ENCODE measurements around the gene DLAT. TPM values are rescaled to one million over a fixed set of nuclear protein-coding genes. Genes with fewer than 3 reads are reported as not detected.

The DLAT gene
- total RNA-seq, 4 donors from 2014 or later, result 18.1 to 32.1 (median 23.8) TPM

DNA sequence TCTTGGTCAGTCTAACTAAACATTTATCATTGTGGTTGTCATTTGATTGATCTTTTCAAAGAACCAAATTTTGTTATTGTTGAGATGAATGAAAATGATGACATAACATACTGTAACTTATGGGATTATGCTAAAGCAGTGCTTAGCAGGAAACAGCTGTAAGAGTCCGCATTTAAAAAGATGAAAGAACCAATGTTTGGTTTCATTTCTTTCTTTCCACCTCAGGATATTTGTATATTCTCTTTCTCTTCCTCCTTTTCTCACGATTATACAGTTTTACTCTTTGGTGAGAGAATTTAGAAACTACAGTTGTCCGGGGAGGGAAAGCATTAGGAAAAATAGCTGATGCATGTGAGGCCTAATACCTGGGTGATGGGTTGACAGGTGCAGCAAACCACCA lies 25.5 kb downstream of the DLAT start:
- intact Hi-C loops (cut with DNase I; ENCODE audit: low total_unique reads), result no loop called here
- H3K4me3 ChIP-seq (ENCODE audit: low read depth, poor library complexity, severe bottlenecking), result no peak overlapping the region
- TF ChIP-seq, protein P1, sequence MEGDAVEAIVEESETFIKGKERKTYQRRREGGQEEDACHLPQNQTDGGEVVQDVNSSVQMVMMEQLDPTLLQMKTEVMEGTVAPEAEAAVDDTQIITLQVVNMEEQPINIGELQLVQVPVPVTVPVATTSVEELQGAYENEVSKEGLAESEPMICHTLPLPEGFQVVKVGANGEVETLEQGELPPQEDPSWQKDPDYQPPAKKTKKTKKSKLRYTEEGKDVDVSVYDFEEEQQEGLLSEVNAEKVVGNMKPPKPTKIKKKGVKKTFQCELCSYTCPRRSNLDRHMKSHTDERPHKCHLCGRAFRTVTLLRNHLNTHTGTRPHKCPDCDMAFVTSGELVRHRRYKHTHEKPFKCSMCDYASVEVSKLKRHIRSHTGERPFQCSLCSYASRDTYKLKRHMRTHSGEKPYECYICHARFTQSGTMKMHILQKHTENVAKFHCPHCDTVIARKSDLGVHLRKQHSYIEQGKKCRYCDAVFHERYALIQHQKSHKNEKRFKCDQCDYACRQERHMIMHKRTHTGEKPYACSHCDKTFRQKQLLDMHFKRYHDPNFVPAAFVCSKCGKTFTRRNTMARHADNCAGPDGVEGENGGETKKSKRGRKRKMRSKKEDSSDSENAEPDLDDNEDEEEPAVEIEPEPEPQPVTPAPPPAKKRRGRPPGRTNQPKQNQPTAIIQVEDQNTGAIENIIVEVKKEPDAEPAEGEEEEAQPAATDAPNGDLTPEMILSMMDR (IDR thresholded peaks at IDR 0.05), result no peak
- TF ChIP-seq POLR2A (IDR thresholded peaks at IDR 0.05), result no peak
- WGBS, 2 donors, result 84 to 88% methylated on average over 3 of the region's 3 CpGs
- DNase-seq (ENCODE audit: low spot score in 2 of 2), result no peak

DNA sequence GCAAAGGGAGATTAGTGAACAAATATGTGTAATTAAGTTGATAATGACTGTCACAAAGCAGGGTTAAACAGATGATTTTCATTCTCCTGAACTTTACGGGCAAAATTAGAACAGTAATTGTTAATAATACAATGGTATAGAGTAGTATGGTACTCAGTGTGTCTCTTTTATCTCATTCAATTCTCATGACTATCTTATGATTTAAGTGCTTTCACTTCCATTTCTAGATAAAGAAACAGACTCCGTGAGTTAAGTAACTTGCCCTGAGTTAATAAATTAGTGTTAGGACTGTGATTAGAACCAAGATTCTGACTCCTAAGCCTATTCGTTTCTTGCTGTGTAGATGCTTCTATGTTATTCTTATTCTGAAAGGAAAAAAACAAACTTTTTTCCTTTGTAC lies 26.6 kb downstream of the DLAT start:
- no peak for DNase-seq (ENCODE audit: low spot score in 2 of 2)
- 94 to 95% methylated on average over 3 of the region's 3 CpGs for WGBS, 2 donors
- TF ChIP-seq POLR2A (IDR thresholded peaks at IDR 0.05), result no peak
- TF ChIP-seq, protein P1 (IDR thresholded peaks at IDR 0.05), result no peak
- intact Hi-C loops (cut with DNase I; ENCODE audit: low total_unique reads), result no loop called here
- H3K4me3 ChIP-seq (ENCODE audit: low read depth, poor library complexity, severe bottlenecking), result no peak overlapping the region

DNA sequence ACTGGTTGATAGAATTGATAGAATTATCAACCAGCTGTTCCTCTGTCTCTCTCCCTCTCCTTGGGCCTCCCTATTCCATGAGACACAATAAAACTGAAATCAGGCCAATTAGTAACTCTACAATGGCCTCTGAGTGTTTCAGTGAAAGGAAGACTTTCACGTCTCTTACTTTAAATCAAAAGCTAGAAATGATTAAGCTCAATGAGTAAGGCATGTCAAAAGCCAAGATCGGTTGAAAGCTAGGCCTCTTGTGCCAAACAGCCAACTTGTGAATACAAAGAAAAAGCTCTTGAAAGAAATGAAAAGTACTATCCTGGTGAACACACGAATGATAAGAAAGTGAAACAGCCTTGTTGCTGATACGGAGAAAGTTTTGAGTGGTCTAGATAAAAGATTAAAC lies 32.0 kb downstream of the DLAT start:
- intact Hi-C loops (cut with DNase I; ENCODE audit: low total_unique reads), result no loop called here
- WGBS, 2 donors, result 86 to 87% methylated on average over 4 of the region's 4 CpGs
- TF ChIP-seq, protein P1 (IDR thresholded peaks at IDR 0.05), result no peak
- TF ChIP-seq POLR2A (IDR thresholded peaks at IDR 0.05), result no peak

DNA sequence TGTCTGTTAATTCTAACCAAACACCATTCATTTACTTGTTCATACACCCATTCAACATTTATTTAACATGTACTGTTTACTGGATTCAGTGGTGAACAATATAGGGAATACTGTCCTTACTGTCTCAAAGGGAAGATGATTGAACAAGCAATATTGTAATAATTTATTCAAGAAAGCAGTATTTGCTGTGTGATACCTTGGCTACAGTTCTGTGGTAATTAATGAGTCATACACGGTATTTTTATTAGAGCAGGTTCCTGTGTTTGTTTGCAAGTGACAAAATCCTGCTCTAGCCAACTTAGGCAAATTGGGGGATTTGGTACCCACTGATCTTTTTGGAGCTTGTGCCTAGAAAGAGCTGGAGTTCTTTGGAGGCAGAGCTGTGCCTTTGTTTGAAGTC lies 32.9 kb downstream of the DLAT start:
- H3K4me3 ChIP-seq (ENCODE audit: low read depth, poor library complexity, severe bottlenecking), result no peak overlapping the region
- 28 to 30% methylated on average over 1 of the region's 1 CpG for WGBS, 2 donors
- TF ChIP-seq, protein P1 (IDR thresholded peaks at IDR 0.05), result no peak
- no peak for TF ChIP-seq POLR2A (IDR thresholded peaks at IDR 0.05)
- DNase-seq (ENCODE audit: low spot score in 2 of 2), result no peak
- intact Hi-C loops (cut with DNase I; ENCODE audit: low total_unique reads), result no loop called here

More for the DNA sequence above, 32.0 kb downstream of the DLAT start:
- H3K4me3 ChIP-seq (ENCODE audit: low read depth, poor library complexity, severe bottlenecking), result no peak overlapping the region
- no peak for DNase-seq (ENCODE audit: low spot score in 2 of 2)

DNA sequence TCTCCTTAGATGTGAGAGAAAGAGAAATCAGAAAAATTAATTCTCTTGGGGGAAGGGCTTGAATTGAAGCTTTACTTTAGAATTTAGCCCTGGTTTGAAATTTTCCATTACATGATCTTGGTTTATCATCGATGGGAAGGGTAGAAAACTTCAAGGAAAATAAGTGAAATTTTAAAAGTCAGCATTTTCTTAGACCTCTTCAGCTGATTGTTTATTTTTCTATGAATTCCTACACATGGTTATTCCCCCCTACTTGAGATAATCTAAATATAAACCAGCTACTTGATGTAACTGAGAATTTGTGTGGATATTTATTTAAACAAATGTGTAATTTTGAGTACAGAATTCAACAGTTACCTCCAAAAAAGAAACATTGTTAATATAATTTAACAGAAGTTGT lies 37.7 kb downstream of the DLAT start:
- H3K4me3 ChIP-seq (ENCODE audit: low read depth, poor library complexity, severe bottlenecking), result no peak overlapping the region
- intact Hi-C loops (cut with DNase I; ENCODE audit: low total_unique reads), result no loop called here
- TF ChIP-seq, protein P1 (IDR thresholded peaks at IDR 0.05), result no peak
- TF ChIP-seq POLR2A (IDR thresholded peaks at IDR 0.05), result no peak
- no peak for DNase-seq (ENCODE audit: low spot score in 2 of 2)
- 78 to 83% methylated on average over 1 of the region's 1 CpG for WGBS, 2 donors

All from lower leg skin (tissue), 4 donors.